Measurements from ENCODE around the gene MAP7. TPM values are rescaled to one million over a fixed set of nuclear protein-coding genes. Genes with fewer than 3 reads are reported as not detected.
"Not testable (repeated sequence)": the region's sequence is repeated elsewhere in the genome, so short reads cannot be mapped to it uniquely, and the experiment has no call there.

Gene MAP7
- total RNA-seq, 1 experiment from 2014 or later, result 33.0 TPM

DNA sequence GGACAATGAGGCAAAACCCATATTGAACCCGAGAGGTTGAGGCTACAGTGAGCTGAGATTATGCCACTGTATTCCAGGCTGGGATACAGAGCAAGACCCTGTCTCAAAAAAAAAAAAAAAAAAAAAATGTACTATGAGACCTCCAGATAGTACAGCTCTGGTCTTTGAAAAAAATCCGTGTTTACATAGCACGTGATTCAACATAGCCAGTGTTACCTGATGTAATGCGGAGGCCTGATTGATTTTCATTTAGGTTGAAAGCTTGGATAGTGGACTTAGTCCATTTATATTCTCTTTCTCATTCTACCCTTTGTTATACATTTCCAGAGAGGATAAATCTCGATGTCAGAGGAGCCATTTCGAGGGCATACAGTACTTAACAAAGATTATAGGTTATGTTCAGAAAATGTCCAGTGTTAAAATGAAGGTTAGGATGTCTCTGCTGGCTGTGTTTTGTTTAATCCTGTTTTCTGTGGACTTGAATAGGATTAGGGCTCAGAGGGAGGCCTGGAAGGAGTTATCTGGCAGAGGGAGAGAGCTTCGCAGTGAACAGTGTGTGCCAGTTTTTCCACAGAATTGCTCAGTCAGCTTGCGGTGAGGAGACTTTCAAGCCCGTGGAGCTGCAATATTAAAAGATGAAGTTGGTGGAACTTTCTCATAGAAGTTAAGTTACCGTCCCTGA lies 226.7 kb downstream of the MAP7 start:
- DNase-seq (ENCODE audit: low read depth, low spot score), result no peak
- in situ Hi-C loops (cut with HindIII; ENCODE audit: low pct_unique_long_range_greater_than_20kb, low sequenced_read_pairs), result no loop called here

GRCh38 chr6:136319732-136320131 lies 230.5 kb downstream of the MAP7 start:
- in situ Hi-C loops (cut with HindIII; ENCODE audit: low pct_unique_long_range_greater_than_20kb, low sequenced_read_pairs), result no loop called here

DNA sequence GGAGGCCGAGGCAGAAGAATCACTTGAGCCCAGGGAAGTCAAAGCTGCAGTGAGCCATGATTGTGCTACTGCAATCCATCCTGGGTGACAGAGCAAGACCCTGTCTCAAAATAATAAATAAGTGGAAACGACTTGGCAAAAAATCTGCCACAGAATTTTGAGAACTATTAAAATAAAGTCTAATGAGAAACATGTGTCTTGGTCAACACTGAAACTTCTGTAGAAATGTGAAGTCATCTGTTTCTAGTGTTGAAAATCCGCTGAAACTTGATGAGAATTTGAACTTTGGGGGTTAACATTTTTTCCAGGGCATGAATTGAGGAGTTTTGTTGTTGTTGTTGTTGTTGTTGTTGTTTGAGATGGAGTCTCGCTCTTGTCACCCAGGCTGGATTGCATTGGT lies 231.5 kb downstream of the MAP7 start:
- no peak for DNase-seq (ENCODE audit: low read depth, low spot score)
- in situ Hi-C loops (cut with HindIII; ENCODE audit: low pct_unique_long_range_greater_than_20kb, low sequenced_read_pairs), result no loop called here

More at GRCh38 chr6:136319732-136320131, 230.5 kb downstream of the MAP7 start:
- peak; percentile 29 for DNase-seq (ENCODE audit: low read depth, low spot score)

DNA sequence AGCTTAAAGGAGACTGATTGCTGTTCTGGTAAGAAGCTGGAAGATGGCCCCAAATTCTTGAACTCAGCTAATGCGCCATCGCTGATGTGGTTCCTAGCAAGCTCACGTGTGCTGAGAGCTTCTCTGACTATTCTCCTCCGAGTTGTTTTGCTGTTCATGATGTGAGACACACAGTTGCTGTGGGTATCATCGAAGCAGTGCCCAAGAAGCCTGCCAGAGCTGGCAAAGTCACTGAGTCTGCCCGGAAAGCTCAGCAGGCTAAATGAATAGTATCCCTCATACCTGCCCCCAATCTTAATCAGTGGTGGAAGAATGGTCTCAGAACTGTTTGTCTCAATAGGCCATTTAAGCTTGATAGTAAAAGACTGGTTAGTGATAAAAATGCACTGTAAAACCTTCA lies 232.3 kb downstream of the MAP7 start:
- DNase-seq (ENCODE audit: low read depth, low spot score), result no peak
- in situ Hi-C loops (cut with HindIII; ENCODE audit: low pct_unique_long_range_greater_than_20kb, low sequenced_read_pairs), result no loop called here

DNA sequence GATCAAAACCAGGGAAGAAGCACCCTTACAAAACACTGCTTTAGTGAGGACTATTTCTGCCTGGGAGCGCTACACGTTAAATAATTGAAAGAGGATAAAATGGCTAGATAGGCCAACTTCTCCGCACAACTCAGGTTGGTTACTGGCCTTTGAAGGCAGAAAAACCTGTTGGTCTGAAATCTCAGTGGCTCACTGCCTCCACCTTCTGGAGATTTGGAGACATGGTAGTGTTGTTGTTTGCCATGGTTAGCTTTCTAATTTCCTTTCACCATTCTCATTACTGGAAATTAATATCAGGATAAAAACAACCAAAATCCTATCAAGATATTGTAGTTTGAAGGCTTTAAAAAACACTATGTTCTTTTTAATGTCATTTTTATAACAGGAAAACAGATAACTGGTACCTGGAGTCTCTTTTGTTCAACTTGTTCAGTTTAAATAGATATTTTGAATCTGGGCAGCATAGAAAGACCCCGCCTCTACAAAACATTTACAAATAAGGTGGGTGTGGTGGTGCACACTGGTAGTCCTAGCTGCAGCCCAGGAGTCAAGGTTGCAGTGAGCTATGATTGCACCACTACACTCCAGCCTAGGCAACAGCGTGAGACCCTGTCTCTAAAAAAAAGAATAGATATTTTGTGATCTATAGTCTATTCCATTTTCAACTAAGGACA lies 233.1 kb downstream of the MAP7 start:
- DNase-seq (ENCODE audit: low read depth, low spot score), result peak; percentile 78
- in situ Hi-C loops (cut with HindIII; ENCODE audit: low pct_unique_long_range_greater_than_20kb, low sequenced_read_pairs), result no loop called here

- in situ Hi-C loops (cut with HindIII; ENCODE audit: low pct_unique_long_range_greater_than_20kb, low sequenced_read_pairs), result no loop called here
- DNase-seq (ENCODE audit: low read depth, low spot score), result no peak
These were observed 234.6 kb downstream of the MAP7 start for GRCh38 chr6:136315594-136315993.

DNA sequence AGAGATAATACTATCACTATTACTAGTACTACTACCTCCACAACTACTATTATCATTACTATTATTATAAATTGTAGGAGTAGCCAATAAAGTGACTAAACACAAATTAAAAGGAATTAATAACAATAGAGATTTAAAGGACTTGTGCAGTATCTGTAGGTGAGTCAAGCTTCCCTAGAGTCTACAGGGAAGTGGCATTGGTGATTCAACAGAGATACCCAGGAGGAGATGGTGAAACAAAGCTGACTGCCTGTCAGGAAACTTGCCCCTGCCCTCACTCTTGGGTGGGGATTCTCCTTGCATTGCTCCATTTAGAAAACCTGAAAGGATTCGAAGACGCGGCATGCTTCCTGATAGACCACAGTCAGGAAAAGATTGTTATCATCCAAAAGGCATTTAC lies 237.2 kb downstream of the MAP7 start:
- DNase-seq (ENCODE audit: low read depth, low spot score), result no peak
- in situ Hi-C loops (cut with HindIII; ENCODE audit: low pct_unique_long_range_greater_than_20kb, low sequenced_read_pairs), result no loop called here

- no peak for DNase-seq (ENCODE audit: low read depth, low spot score)
- in situ Hi-C loops (cut with HindIII; ENCODE audit: low pct_unique_long_range_greater_than_20kb, low sequenced_read_pairs), result no loop called here
These were observed 240.4 kb downstream of the MAP7 start for GRCh38 chr6:136309729-136310311.

DNA sequence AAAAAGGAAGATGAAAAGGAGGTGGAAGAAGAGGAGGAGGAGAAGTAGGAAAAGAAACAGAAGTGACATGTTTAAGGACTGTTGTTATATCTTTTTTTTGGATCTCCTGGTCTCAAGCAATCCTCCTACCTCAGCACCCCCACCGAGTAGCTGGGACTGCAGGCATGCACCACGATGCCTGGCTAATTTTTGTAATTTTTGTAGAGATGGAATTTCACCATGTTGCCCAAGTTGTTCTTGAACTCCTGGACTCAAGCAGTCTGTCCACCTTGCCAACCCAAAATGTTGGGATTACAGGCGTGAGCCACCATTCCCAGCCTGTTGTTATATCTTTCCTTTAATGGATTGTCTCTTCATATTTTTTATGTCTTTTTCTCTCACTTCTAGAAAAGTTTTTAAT lies 241.1 kb downstream of the MAP7 start:
- in situ Hi-C loops (cut with HindIII; ENCODE audit: low pct_unique_long_range_greater_than_20kb, low sequenced_read_pairs), result no loop called here
- DNase-seq (ENCODE audit: low read depth, low spot score), result no peak

GRCh38 chr6:136308469-136308868 lies 241.8 kb downstream of the MAP7 start:
- DNase-seq (ENCODE audit: low read depth, low spot score); in situ Hi-C loops (cut with HindIII; ENCODE audit: low pct_unique_long_range_greater_than_20kb, low sequenced_read_pairs): not testable (repeated sequence)

DNA sequence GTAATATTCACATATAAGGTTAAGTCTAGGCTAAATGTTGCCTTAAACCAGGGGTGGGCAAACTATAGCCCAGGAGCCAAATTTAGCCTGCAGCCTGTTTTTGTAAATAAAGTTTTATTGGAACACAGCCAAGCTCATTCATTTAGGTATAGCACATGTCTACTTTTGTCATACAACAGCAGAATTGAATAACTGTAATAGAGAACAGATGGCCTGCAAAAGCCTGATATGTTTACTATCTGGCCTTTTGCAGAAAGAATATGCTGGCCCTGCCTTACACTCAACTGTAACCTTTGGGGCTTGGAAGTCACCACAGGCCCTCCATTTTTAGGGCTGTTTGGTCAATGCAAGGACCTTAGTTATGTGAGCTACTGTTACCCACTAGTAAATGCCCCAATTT lies 242.9 kb downstream of the MAP7 start:
- in situ Hi-C loops (cut with HindIII; ENCODE audit: low pct_unique_long_range_greater_than_20kb, low sequenced_read_pairs), result no loop called here
- DNase-seq (ENCODE audit: low read depth, low spot score), result no peak

- DNase-seq (ENCODE audit: low read depth, low spot score), result peak; percentile 77
- in situ Hi-C loops (cut with HindIII; ENCODE audit: low pct_unique_long_range_greater_than_20kb, low sequenced_read_pairs), result no loop called here
These were observed 243.8 kb downstream of the MAP7 start for GRCh38 chr6:136306466-136306865.

DNA sequence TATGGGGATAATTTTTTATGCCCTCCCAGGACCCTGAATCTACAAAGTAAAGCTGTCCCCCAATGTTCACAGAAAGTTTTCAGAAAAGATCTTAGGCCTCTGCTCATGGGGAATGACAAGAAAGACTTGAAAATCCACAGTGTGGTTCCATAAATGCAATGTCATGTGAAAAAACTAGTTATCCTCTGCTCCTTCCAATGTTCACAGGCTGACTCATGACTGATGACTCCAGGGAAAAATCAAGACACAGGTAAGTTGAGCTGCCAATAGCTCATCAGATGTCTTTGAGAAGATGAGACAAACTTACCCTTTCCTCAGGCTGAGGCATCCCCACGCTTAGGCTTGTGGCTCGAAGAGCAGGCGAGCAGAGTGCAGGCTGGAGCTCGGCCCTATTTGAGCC lies 245.8 kb downstream of the MAP7 start:
- DNase-seq (ENCODE audit: low read depth, low spot score), result no peak
- in situ Hi-C loops (cut with HindIII; ENCODE audit: low pct_unique_long_range_greater_than_20kb, low sequenced_read_pairs), result no loop called here

DNA sequence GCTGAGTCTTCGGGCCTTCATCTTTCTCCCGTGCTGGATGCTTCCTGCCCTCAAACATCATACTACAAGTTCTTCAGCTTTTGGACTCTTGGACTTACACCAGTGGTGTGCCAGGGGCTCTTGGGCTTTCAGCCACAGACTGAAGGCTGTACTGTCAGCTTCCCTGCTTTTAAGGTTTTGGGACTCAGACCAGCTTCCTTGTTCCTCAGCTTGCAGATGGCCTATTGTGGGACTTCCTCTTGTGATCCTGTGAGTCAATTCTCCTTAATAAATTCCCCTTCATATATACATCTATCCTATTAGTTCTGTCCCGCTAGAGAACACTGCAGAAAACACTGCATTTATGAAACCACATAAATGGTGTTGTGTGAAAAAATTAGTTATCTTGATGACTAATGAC lies 246.7 kb downstream of the MAP7 start:
- DNase-seq (ENCODE audit: low read depth, low spot score), result no peak
- in situ Hi-C loops (cut with HindIII; ENCODE audit: low pct_unique_long_range_greater_than_20kb, low sequenced_read_pairs), result no loop called here

GRCh38 chr6:136294621-136295020 lies 255.6 kb downstream of the MAP7 start:
- in situ Hi-C loops (cut with HindIII; ENCODE audit: low pct_unique_long_range_greater_than_20kb, low sequenced_read_pairs), result no loop called here

More at GRCh38 chr6:136294621-136295020, 255.6 kb downstream of the MAP7 start:
- DNase-seq (ENCODE audit: low read depth, low spot score), result no peak
